ENCODE measurements around the gene GGTA1.
"Not testable (repeated sequence)": the region's sequence is repeated elsewhere in the genome, so short reads cannot be mapped to it uniquely, and the experiment has no call there.

The GGTA1 gene

GRCh38 chr9:121455527-121456239 lies 44.0 kb downstream of the GGTA1 start:
- no peak for DNase-seq

- no peak for DNase-seq
These were observed 44.7 kb downstream of the GGTA1 start for GRCh38 chr9:121454972-121455371.

- DNase-seq: no peak
These were observed 46.3 kb downstream of the GGTA1 start for GRCh38 chr9:121453232-121453892.

- DNase-seq: no peak
These were observed 47.6 kb downstream of the GGTA1 start for GRCh38 chr9:121452085-121452484.

- no peak for DNase-seq
These were observed 48.1 kb downstream of the GGTA1 start for GRCh38 chr9:121451586-121451985.

GRCh38 chr9:121450241-121450640 lies 49.4 kb downstream of the GGTA1 start:
- DNase-seq: no peak

- no peak for DNase-seq
These were observed 49.9 kb downstream of the GGTA1 start for GRCh38 chr9:121449786-121450185.

- DNase-seq: no peak
These were observed 52.3 kb downstream of the GGTA1 start for GRCh38 chr9:121447321-121447834.

- no peak for DNase-seq
These were observed 53.7 kb downstream of the GGTA1 start for GRCh38 chr9:121445986-121446385.

- DNase-seq: no peak
These were observed 55.7 kb downstream of the GGTA1 start for GRCh38 chr9:121443981-121444380.

GRCh38 chr9:121441165-121441564 lies 58.5 kb downstream of the GGTA1 start:
- no peak for DNase-seq

GRCh38 chr9:121439711-121440664 lies 59.7 kb downstream of the GGTA1 start:
- no peak for DNase-seq

GRCh38 chr9:121439016-121439415 lies 60.6 kb downstream of the GGTA1 start:
- no peak for DNase-seq

- DNase-seq: no peak
These were observed 61.8 kb downstream of the GGTA1 start for GRCh38 chr9:121437891-121438290.

GRCh38 chr9:121437046-121437445 lies 62.6 kb downstream of the GGTA1 start:
- not testable (repeated sequence) for DNase-seq

GRCh38 chr9:121434969-121435368 lies 64.7 kb downstream of the GGTA1 start:
- DNase-seq: no peak

- no peak for DNase-seq
These were observed 71.7 kb downstream of the GGTA1 start for GRCh38 chr9:121427899-121428298.

GRCh38 chr9:121424024-121424432 lies 75.6 kb downstream of the GGTA1 start:
- no peak for DNase-seq

GRCh38 chr9:121411993-121412392 lies 87.7 kb downstream of the GGTA1 start:
- DNase-seq: no peak

- DNase-seq: no peak
These were observed 93.7 kb downstream of the GGTA1 start for GRCh38 chr9:121405899-121406298.

All from NCI-H1105 (cell line).